ENCODE measurements around the gene KLHL20. TPM values are rescaled to one million over a fixed set of nuclear protein-coding genes. Genes with fewer than 3 reads are reported as not detected.

The KLHL20 gene
- total and polyA plus RNA-seq, 2 of the 8 experiments (the other 6 are each of a cell fraction or from before 2014, with no cell fraction given) = 4.9 to 12.3 TPM

- ChIA-PET POLR2A (ENCODE audit: partially characterized antibody) (no interaction called here), CTCF (ENCODE audit: partially characterized antibody) (no interaction called here)
- no peak overlapping the region for H4K8ac ChIP-seq (ENCODE audit: extremely low read depth, insufficient read depth, low read length)
- no peak overlapping the region for H3K4ac ChIP-seq (replicated peaks; ENCODE audit: insufficient read length, low read depth, low read length)
- WGBS, 2 experiments (ENCODE audit: extremely low coverage in 1 of 2, insufficient coverage in 1 of 2, insufficient read length in 1 of 2, insufficient replicate concordance in 2 of 2, low coverage in 1 of 2, low lambda C conversion rate in 2 of 2, missing lambda C conversion rate in 1 of 2) = 94% methylated on average over 10 of the region's 10 CpGs; no CpG with 5 or more reads in 1 of the 2 experiments
- FAIRE-seq (no peak), DNase-seq (ENCODE audit: low read depth in 1 of 2, low spot score in 2 of 2) (no peak)
- H3K56ac ChIP-seq (replicated peaks; ENCODE audit: insufficient read length, low read depth, low read length) = no peak overlapping the region
- no peaks in the 10 kb centered on the region for H3K79me1 ChIP-seq (ENCODE audit: low read depth, low read length)
- H3K27me3 ChIP-seq (replicated peaks in 1 of 4; ENCODE audit: control insufficient read depth in 3 of 4, extremely low read depth in 1 of 4, insufficient read depth in 3 of 4, low read length in 3 of 4) = no peaks in the 10 kb centered on the region
- no peak overlapping the region for H3K4me2 ChIP-seq (ENCODE audit: insufficient read depth in 1 of 2, low read depth in 2 of 2, low read length in 2 of 2)
- H3K9me3 ChIP-seq (ENCODE audit: insufficient read depth in 2 of 2, low read depth in 1 of 2, low read length in 1 of 2) = no peaks in the 10 kb centered on the region
- no peak overlapping the region for H2BK20ac ChIP-seq (ENCODE audit: low read length)
- H4K91ac ChIP-seq (replicated peaks; ENCODE audit: insufficient read length, low read length) = no peak overlapping the region
- no peak overlapping the region for H3K14ac ChIP-seq (ENCODE audit: insufficient read length)
- H3K27ac ChIP-seq (ENCODE audit: low read depth, low read length) = no peak overlapping the region
- no peak overlapping the region for H2BK12ac ChIP-seq (ENCODE audit: low read depth, low read length)
- no peak overlapping the region for H3K18ac ChIP-seq (ENCODE audit: extremely low read depth, low read length)
- H3K4me1 ChIP-seq (replicated peaks in 1 of 4; ENCODE audit: control insufficient read depth in 3 of 4, insufficient read depth in 4 of 4, low read length in 3 of 4) = no peaks in the 10 kb centered on the region
- peaks cover 0 to 2% of the 10 kb centered on the region in 2 experiments; a peak in 2 of 4 replicates for H3K79me2 ChIP-seq (ENCODE audit: control insufficient read depth in 1 of 2, insufficient read depth in 2 of 2, low read length in 2 of 2)
- H2BK5ac ChIP-seq (ENCODE audit: low read depth, low read length) = no peak overlapping the region
- no peak overlapping the region for H3K23ac ChIP-seq (ENCODE audit: insufficient read length)
- no peak overlapping the region for H2BK120ac ChIP-seq (replicated peaks; ENCODE audit: low read depth, low read length)
- H3K36me3 ChIP-seq (ENCODE audit: control insufficient read depth in 2 of 4, insufficient read depth in 4 of 4, low read length in 3 of 4) = no peaks in the 10 kb centered on the region
- no peak overlapping the region for H2AK5ac ChIP-seq (ENCODE audit: low read depth, low read length)
- no peak overlapping the region for H4K5ac ChIP-seq (ENCODE audit: insufficient read length, low read depth, low read length)
- no peak overlapping the region for H3K9ac ChIP-seq (replicated peaks in 1 of 4; ENCODE audit: extremely low read depth in 1 of 4, low read depth in 3 of 4, low read length in 3 of 4)
- H3K23me2 ChIP-seq (ENCODE audit: low read depth, low read length) = no peaks in the 10 kb centered on the region
- H2BK15ac ChIP-seq (ENCODE audit: low read length) = no peak overlapping the region
- no peaks in the 10 kb centered on the region for H4K20me1 ChIP-seq (replicated peaks in 1 of 2; ENCODE audit: control insufficient read depth in 1 of 2, insufficient read depth in 2 of 2, low read length in 2 of 2)
- no peak overlapping the region for H2AFZ ChIP-seq (ENCODE audit: low read length)
- H3K4me3 ChIP-seq (ENCODE audit: extremely low read depth in 1 of 4, insufficient read depth in 2 of 4, low read depth in 3 of 4, low read length in 4 of 4) = no peak overlapping the region
- TF ChIP-seq, protein P1, sequence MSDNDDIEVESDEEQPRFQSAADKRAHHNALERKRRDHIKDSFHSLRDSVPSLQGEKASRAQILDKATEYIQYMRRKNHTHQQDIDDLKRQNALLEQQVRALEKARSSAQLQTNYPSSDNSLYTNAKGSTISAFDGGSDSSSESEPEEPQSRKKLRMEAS (IDR thresholded peaks at IDR 0.05) = no peak
- TF ChIP-seq MAFK (IDR thresholded peaks at IDR 0.05; ENCODE audit: low read depth, low read length) = no peak
- no peak for TF ChIP-seq CTBP2 (IDR thresholded peaks at IDR 0.05; ENCODE audit: borderline replicate concordance, insufficient read depth, insufficient read length, low read length)
- TF ChIP-seq CBX5 (IDR thresholded peaks at IDR 0.05; ENCODE audit: low read depth, low read length) = no peak
- no peak for TF ChIP-seq POU5F1 (IDR thresholded peaks at IDR 0.05; ENCODE audit: low read depth, low read length)
- TF ChIP-seq SP1 (IDR thresholded peaks at IDR 0.05; ENCODE audit: low read depth, low read length) = no peak
- no peak for TF ChIP-seq RXRA (IDR thresholded peaks at IDR 0.05; ENCODE audit: insufficient read depth, low read depth, low read length)
- TF ChIP-seq CEBPB (IDR thresholded peaks at IDR 0.05; ENCODE audit: low read depth, low read length) = no peak
- no peak for TF ChIP-seq JUN (IDR thresholded peaks at IDR 0.05; ENCODE audit: low read depth, low read length)
- TF ChIP-seq SIN3A (conservative IDR thresholded peaks at IDR 0.05 in 1 of 2, IDR thresholded peaks at IDR 0.05 in 1 of 2; ENCODE audit: low read depth in 1 of 2, low read length in 2 of 2) = no peak
- TF ChIP-seq CHD1 (IDR thresholded peaks at IDR 0.05; ENCODE audit: low read depth, low read length) = no peak
- TF ChIP-seq, protein P2, sequence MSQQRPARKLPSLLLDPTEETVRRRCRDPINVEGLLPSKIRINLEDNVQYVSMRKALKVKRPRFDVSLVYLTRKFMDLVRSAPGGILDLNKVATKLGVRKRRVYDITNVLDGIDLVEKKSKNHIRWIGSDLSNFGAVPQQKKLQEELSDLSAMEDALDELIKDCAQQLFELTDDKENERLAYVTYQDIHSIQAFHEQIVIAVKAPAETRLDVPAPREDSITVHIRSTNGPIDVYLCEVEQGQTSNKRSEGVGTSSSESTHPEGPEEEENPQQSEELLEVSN (IDR thresholded peaks at IDR 0.05) = no peak
Measured at GRCh38 chr1:173742203-173742886, 27.6 kb downstream of the KLHL20 start.

Data from H1 (cell line).